GM21367 (cell line): ENCODE results near the gene GDF2.

Experiments used
- ATAC-seq: cut with Tn5 transposase; IDR thresholded peaks from one replicate; pipeline ENCODE4 v1.9.1; 2021; ENCODE audit not compliant: unreplicated experiment

Gene GDF2

GRCh38 chr10:47366731-47367460 is 44.6 kb downstream of the GDF2 start:
- no peak for ATAC-seq

- ATAC-seq: no peak
Observed at GRCh38 chr10:47367646-47368045, 45.4 kb downstream of the GDF2 start.

- no peak for ATAC-seq
Observed at GRCh38 chr10:47368431-47369180, 46.4 kb downstream of the GDF2 start.

- no peak for ATAC-seq
Observed at GRCh38 chr10:47369251-47369894, 47.1 kb downstream of the GDF2 start.

GRCh38 chr10:47370015-47370767 is 47.9 kb downstream of the GDF2 start:
- no peak for ATAC-seq

GRCh38 chr10:47370878-47371277 is 48.6 kb downstream of the GDF2 start:
- ATAC-seq: no peak

GRCh38 chr10:47371629-47372485 is 49.6 kb downstream of the GDF2 start:
- ATAC-seq: no peak

GRCh38 chr10:47372726-47373125 is 50.5 kb downstream of the GDF2 start:
- ATAC-seq: no peak

- ATAC-seq: no peak
Observed at GRCh38 chr10:47374611-47375536, 52.6 kb downstream of the GDF2 start.

GRCh38 chr10:47376522-47377220 is 54.4 kb downstream of the GDF2 start:
- no peak for ATAC-seq
